ENCODE results near the gene NOLC1. TPM values are rescaled to one million over a fixed set of nuclear protein-coding genes. Genes with fewer than 3 reads are reported as not detected.
"Not testable (repeated sequence)": the region's sequence is repeated elsewhere in the genome, so short reads cannot be mapped to it uniquely, and the experiment has no call there.

The NOLC1 gene
- total RNA-seq, 2 experiments from 2014 or later = 80.5 to 81.3 TPM

DNA sequence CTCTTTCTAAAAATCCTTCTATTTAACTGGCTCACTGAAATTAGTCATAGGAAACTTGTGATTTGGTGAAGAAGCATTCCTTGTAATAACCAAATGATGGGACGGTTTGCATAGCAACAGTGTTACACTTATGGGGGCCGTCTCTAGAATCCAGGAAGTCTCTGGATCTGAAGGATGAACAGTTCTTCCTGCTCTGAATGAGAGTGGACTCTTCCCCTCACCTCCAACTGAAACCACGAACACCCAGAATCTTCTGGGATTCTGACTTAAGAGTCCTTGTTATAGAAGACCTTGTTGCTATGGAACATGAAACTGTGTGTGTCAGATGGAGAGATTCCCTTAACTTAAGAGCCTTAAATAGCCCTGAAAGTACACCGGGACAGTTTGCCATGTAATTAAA lies 23.2 kb downstream of the NOLC1 start:
- Mint-ChIP-seq H3K27ac (no peak overlapping the region), H3K27me3 (peaks cover 4% of the 10 kb centered on the region), H3K4me1 (peaks cover 2% of the 10 kb centered on the region), H3K36me3 (ENCODE audit: low read depth) (no peaks in the 10 kb centered on the region), H3K4me3 (no peak overlapping the region), H3K9me3 (no peaks in the 10 kb centered on the region)
- ChIA-PET CTCF (interaction anchor here (1.0 kb wide), 1 partner anchor 51 kb away, joined by 3 read pairs; the partner anchor contains the start of gene ELOVL3), POLR2A (no interaction called here)
- no peak for DNase-seq

DNA sequence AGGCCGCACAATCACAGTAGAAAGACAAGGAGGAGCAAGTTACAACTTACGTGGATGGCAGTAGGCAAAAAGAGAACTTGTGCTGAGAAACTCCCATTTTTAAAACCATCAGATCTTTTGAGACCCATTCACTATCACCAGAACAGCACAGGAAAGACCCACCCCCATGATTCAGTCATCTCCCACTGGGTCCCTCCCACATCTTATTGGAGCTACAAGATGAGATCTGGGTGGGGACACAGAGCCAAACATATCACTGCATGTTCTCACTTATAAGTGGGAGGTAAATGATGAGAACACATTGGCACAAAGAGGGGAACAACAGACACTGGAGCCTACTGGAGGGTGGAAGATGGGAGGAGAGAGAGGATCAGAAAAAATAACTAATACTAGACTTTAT lies 32.4 kb downstream of the NOLC1 start:
- DNase-seq = no peak
- Mint-ChIP-seq H3K27me3 (peaks cover 6% of the 10 kb centered on the region), H3K36me3 (ENCODE audit: low read depth) (peaks cover 8% of the 10 kb centered on the region), H3K4me1 (peaks cover 16% of the 10 kb centered on the region), H3K4me3 (no peak overlapping the region), H3K27ac (no peak overlapping the region), H3K9me3 (peaks cover 14% of the 10 kb centered on the region)
- POLR2A ChIA-PET = no interaction called here
- CTCF ChIA-PET = interaction anchor here (1.6 to 2.8 kb wide), 2 partner anchors 15 to 45 kb away, joined by 4 to 9 read pairs; no protein-coding TSS in a partner anchor

DNA sequence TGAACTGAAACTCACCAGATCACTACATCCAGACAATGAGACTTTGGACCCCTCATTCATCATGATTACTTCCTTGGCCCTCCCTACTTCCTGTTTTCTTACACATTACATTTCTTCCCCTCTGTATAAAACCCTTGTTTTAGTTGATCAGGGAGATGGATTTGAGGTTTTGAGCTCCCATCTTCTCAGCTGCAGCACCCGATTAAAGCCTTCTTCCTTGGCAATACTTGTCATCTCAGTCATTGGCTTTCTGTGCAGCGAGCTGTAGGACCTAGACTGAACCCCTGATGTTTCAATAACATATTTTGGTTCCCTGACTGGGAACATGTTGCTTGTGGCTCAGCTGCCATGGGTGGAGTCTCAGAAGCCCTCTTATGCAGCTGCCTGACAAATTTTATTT lies 33.1 kb downstream of the NOLC1 start:
- no peak for DNase-seq
- ChIA-PET POLR2A (no interaction called here), CTCF (interaction anchor here (1.0 to 2.8 kb wide), 3 partner anchors 14 to 45 kb away, joined by 3 to 9 read pairs (median 4); no protein-coding TSS in a partner anchor)
- Mint-ChIP-seq H3K27me3 (peaks cover 6% of the 10 kb centered on the region), H3K27ac (no peak overlapping the region), H3K36me3 (ENCODE audit: low read depth) (peaks cover 8% of the 10 kb centered on the region), H3K4me1 (peaks cover 18% of the 10 kb centered on the region), H3K9me3 (peaks cover 14% of the 10 kb centered on the region), H3K4me3 (no peak overlapping the region)

DNA sequence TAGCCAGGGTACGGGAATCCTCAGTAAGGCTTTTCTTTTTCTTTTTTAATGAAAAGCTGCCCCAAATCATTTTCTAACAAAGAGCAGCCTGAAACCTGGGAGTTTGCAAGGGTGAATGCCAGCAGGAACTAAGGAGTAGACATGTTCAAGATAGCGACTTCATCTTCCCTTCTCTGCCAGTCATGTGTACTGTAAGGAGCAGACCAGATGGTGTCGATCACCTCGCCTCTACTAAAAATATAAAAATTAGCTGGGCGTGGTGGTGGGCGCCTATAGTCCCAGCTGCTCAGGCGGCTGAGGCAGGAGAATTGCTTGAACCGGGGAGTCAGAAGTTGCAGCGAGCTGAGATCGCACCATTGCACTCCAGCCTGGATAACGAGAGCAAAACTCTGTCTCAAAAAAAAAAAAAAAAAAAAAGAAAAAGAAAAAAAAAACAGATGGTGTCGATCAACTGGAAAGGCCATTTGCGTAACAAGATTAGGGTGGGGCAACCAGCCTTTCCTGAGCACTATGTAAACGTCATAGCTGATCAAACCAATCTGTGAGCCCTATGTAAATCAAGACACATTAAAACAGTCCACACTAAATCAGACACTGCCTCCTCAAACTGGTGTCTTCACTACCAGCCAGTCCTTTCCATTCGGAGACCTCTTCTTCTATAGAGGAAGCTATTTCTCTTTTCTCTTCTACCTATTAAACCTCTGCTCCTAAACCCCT lies 33.8 kb downstream of the NOLC1 start:
- Mint-ChIP-seq H3K27me3 (peaks cover 6% of the 10 kb centered on the region), H3K4me3 (no peak overlapping the region), H3K36me3 (ENCODE audit: low read depth) (peaks cover 8% of the 10 kb centered on the region), H3K27ac (no peak overlapping the region), H3K4me1 (peaks cover 18% of the 10 kb centered on the region), H3K9me3 (peaks cover 14% of the 10 kb centered on the region)
- DNase-seq = no peak
- POLR2A ChIA-PET = no interaction called here
- CTCF ChIA-PET = interaction anchor here (1.0 to 2.8 kb wide), 3 partner anchors 14 to 44 kb away, joined by 3 to 9 read pairs (median 4); no protein-coding TSS in a partner anchor

DNA sequence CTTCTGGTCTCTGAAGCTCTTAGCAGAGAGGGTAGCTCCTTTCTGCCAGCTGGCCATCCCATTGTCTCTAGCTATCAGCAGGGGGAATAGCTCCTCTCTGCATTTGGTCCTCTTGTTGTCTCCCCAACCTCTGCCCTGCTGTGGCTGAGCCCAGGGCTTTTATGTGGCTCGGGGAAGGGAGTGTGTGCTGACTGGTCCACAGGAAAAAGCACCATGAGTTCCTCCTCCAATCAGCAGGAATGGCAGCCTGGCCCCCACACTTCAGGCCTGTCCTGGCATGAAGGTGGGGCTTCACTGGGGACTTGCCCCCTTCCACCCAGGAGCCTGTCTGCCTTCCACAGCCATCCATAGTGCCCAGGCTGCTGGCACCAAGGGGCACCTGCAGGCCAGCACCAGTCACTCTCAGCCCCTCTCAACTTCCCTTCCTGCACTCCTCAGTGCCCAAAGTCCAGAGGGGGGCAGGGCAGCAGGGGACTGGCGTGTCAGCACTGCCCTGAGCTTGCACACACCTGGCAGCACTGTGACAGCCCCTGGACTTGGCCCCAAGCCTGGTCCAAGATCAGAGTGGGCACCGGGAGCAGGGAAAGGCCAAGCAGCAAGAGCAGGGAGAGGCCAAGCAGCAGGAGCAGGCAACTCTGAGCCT lies 36.2 kb downstream of the NOLC1 start:
- H3K4me3 Mint-ChIP-seq = no peak overlapping the region
- no peak for DNase-seq
- H3K27ac Mint-ChIP-seq = peak overlapping the region; percentile 99
- H3K36me3 Mint-ChIP-seq (ENCODE audit: low read depth) = peaks cover 21% of the 10 kb centered on the region
- ChIA-PET POLR2A (no interaction called here), CTCF (interaction anchor here (0.6 to 2.1 kb wide), 6 partner anchors 9 to 134 kb away, joined by 3 to 18 read pairs (median 5); no protein-coding TSS in a partner anchor)
- peaks cover 20% of the 10 kb centered on the region for H3K4me1 Mint-ChIP-seq
- peaks cover 34% of the 10 kb centered on the region for H3K9me3 Mint-ChIP-seq
- peaks cover 6% of the 10 kb centered on the region for H3K27me3 Mint-ChIP-seq

DNA sequence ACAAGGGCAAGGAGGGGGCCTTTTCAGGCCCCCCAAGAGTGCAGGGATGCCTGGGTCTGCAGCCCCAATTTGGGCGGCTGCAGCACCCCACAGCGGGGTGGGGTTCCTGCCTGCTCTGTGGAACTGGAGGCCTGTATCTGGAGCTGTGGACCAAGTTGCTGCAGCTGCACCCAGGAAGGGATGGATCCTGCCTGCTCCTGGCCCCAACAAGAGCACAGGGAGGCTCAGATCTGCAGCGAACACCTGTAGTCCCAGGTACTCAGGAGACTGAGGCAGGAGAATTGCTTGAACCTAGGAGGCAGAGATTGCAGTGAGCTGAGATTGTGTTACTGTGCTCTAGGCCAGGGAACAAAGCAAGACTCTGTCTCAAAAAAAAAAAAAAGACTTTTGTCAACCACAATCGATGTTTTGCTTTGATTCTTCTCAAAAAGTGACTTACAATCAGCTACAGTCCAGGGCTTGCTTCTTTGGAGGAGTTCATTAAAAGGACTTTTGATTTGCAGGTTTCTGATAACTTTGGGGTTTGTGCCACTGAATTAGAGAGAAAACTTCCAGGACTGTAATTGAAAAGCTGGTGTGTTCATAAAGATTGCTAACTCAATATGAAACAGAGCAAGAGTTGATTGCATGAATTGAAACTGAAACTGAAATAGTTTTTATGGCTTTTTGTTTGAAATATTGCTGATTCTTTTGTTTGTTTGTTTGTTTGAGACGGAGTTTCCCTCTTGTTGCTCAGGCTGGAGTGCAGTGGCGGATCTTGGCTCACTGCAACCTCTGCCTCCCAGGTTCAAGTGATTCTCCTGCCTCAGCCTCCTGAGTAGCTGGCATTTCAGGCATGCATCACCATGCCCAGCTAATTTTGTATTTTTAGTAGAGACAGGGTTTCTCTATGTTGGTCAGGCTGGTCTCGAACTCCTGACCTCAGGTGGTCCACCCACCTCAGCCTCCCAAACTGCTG lies 37.0 kb downstream of the NOLC1 start:
- Mint-ChIP-seq H3K4me3 (peak overlapping the region; percentile 42), H3K36me3 (ENCODE audit: low read depth) (peaks cover 23% of the 10 kb centered on the region), H3K4me1 (peaks cover 21% of the 10 kb centered on the region), H3K27ac (peak overlapping the region; percentile 99), H3K9me3 (peaks cover 35% of the 10 kb centered on the region)
- CTCF ChIA-PET = interaction anchor here (0.6 to 2.1 kb wide), 6 partner anchors 11 to 102 kb away, joined by 3 to 18 read pairs (median 3); no protein-coding TSS in a partner anchor
- POLR2A ChIA-PET = interaction anchor here (0.7 kb wide), 3 partner anchors 234 to 1003 kb away, joined by 3 to 5 read pairs (median 5); partner anchors contain the start of gene NPM3
- H3K27me3 Mint-ChIP-seq = not testable (repeated sequence)
- peak; percentile 37 for DNase-seq

DNA sequence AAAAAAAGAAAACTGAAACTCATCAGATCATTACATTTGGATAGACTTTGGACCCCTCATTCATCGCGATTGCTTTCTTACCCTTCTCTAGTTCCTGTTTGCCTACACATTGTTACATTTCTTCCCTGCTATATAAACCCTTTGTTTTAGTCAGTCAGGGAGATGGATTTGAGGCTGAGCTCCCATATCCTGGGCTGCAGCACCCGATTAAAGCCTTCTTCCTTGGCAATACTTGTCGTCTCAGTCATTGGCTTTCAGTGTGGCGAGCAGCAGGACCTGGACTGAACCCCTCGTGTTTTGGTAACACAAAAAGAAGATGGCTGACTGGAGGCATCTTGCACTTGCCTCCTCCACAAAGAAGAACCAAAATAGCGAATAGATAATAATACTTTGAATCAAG lies 39.8 kb downstream of the NOLC1 start:
- Mint-ChIP-seq H3K4me3 (no peak overlapping the region), H3K27ac (no peak overlapping the region), H3K4me1 (peaks cover 21% of the 10 kb centered on the region), H3K27me3 (peaks cover 2% of the 10 kb centered on the region), H3K9me3 (peaks cover 21% of the 10 kb centered on the region), H3K36me3 (ENCODE audit: low read depth) (peaks cover 19% of the 10 kb centered on the region)
- POLR2A ChIA-PET = no interaction called here
- CTCF ChIA-PET = interaction anchor here (2.8 kb wide), 1 partner anchor 23 kb away, joined by 9 read pairs; no protein-coding TSS in a partner anchor
- no peak for DNase-seq

DNA sequence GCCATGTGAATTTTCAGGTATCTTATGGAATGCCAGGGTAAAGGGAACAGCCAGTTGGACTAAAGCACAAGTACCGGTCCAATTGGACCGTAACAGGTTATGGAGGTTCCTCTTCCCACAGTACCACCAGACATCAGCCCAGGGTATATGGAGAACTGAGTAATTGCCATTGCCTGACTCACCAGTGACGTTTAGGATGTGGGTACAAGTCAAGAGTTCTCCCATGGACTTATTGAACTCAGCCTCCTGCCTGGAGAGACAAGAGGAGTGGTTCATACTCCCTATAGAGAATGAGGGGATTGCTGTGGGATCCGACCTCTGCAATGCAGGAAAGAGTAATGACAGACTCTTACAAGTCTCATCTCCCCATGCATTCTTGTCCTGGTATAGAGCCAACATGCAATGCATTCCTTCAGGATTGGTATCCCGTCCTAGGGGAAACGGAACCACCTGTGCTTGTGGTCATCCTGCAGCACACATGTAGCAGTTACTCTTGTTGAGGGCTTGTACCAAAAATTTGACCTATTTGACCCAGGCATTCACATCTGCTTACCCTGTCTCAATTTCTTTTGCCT lies 43.2 kb downstream of the NOLC1 start:
- H3K9me3 Mint-ChIP-seq = peaks cover 23% of the 10 kb centered on the region
- ChIA-PET POLR2A (no interaction called here), CTCF (no interaction called here)
- H3K4me1 Mint-ChIP-seq = peaks cover 3% of the 10 kb centered on the region
- H3K27ac Mint-ChIP-seq = no peak overlapping the region
- DNase-seq = no peak
- no peak overlapping the region for H3K4me3 Mint-ChIP-seq
- peaks cover 14% of the 10 kb centered on the region for H3K36me3 Mint-ChIP-seq (ENCODE audit: low read depth)
- peaks cover 3% of the 10 kb centered on the region for H3K27me3 Mint-ChIP-seq

DNA sequence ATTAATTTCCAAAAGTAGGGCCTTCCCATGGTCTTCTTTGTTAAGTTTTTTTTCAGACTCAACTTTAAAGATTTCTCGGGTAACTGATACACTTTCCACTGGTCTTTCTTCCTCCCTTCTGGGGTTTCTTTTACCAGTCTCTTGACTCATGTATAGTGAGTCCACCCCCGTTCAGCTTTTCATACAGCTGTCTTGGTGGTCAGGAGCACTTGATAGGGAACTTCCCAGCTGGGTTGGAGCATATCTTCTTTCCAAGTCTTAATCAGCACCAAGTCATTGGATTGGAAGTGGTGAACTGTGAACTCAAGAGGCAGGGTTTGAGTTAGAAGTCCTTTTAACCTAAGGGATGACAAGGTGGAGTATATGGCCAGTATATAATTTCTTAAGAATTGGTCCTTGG lies 44.7 kb downstream of the NOLC1 start:
- Mint-ChIP-seq H3K9me3 (peaks cover 17% of the 10 kb centered on the region), H3K27ac (no peak overlapping the region), H3K36me3 (ENCODE audit: low read depth) (peaks cover 7% of the 10 kb centered on the region), H3K27me3 (peaks cover 3% of the 10 kb centered on the region), H3K4me3 (no peak overlapping the region), H3K4me1 (peaks cover 3% of the 10 kb centered on the region)
- no peak for DNase-seq
- ChIA-PET CTCF (no interaction called here), POLR2A (no interaction called here)

DNA sequence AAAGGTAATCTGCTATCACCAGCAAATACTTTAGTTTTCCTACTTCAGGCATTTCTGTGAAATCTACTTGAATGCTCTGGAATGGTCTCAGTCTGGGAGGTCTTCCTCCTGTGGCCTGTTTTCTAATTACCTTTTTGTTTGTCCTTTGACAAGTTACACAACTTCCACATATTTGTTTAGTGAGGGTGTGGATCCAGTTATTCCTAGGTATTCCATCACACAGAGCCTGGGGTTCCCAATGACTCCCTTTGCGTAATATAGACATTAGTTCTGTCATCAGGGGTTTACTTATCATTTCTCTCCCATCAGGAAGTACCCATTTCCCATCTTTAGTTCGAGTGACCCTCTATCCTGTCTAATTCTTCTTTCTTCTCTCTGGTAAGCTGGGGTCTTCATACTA lies 45.8 kb downstream of the NOLC1 start:
- Mint-ChIP-seq H3K9me3 (peaks cover 13% of the 10 kb centered on the region), H3K27me3 (peaks cover 6% of the 10 kb centered on the region), H3K4me3 (no peak overlapping the region), H3K36me3 (ENCODE audit: low read depth) (peaks cover 6% of the 10 kb centered on the region), H3K27ac (no peak overlapping the region), H3K4me1 (peaks cover 9% of the 10 kb centered on the region)
- DNase-seq = no peak
- ChIA-PET CTCF (interaction anchor here (1.1 to 1.5 kb wide), 2 partner anchors 10 to 29 kb away, joined by 5 read pairs; no protein-coding TSS in a partner anchor), POLR2A (no interaction called here)

DNA sequence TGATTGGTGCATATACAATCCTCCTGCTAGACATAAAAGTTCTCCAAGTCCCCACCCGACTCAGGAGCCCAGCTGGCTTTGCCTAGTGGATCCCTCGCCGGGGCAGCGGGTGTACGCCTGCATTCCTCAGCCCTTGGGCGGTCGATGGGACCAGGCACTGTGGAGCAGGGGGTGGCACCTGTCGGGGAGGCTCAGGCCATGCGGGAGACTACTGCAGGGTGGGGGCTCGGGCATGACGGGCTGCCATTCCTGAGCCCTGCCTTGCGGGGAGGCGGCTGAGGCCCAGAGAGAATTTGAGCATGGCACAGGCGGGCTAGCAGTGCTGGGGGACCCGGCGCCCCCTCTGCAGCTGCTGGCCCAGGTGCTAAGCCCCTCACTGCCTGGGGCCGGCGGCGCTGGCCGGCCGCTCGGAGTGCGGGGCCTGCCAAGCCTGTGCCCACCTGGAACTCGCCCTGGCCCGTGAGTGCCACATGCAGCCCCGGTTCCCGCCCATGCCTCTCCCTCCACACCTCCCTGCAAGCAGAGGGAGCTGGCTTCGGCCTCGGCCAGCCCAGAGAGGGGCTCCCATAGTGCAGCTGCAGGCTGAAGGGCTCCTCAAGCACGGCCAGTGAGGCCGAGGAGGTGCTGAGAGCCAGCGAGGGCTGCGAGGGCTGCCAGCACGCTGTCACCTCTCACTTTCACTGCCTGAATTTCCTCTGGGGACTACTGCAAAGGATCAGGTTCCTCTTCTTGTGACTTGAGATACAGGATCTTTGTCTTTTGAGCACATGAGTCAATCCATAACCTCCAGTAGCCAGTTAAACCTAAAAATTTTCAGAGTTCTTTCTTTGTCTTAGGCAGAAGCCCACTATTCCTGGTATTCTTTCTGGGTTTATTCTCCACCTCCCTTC lies 48.8 kb downstream of the NOLC1 start:
- peaks cover 21% of the 10 kb centered on the region for H3K9me3 Mint-ChIP-seq
- H3K27ac Mint-ChIP-seq = no peak overlapping the region
- CTCF ChIA-PET = interaction anchor here (1.1 to 2.5 kb wide), 3 partner anchors 11 to 151 kb away, joined by 4 to 18 read pairs (median 7); no protein-coding TSS in a partner anchor
- H3K27me3 Mint-ChIP-seq = peaks cover 7% of the 10 kb centered on the region
- DNase-seq = no peak
- peaks cover 6% of the 10 kb centered on the region for H3K4me1 Mint-ChIP-seq
- POLR2A ChIA-PET = no interaction called here
- H3K36me3 Mint-ChIP-seq (ENCODE audit: low read depth) = peaks cover 10% of the 10 kb centered on the region
- H3K4me3 Mint-ChIP-seq = no peak overlapping the region
